Left lung (tissue), 10 donors: ENCODE results near the gene CAMTA2. TPM values are rescaled to one million over a fixed set of nuclear protein-coding genes. Genes with fewer than 3 reads are reported as not detected.
"Not testable (repeated sequence)": the region's sequence is repeated elsewhere in the genome, so short reads cannot be mapped to it uniquely, and the experiment has no call there.

Experiments used
- ATAC-seq: fragments of 200-7000 bp; cut with Tn5 transposase; one replicate; pipeline ENCODE4 v1.9.1; 2020; ENCODE audit warnings: moderate library complexity
- DNase-seq, 4 donors: peaks; one replicate each; pipeline ENCODE4 v3.0.0-alpha.2; 2013 to 2020
- H3K27ac ChIP-seq, 2 donors: fragments of 200-600 bp; sonication (generic) in 1 of 2; one replicate each; pipeline versions ENCODE4 v1.5.0 to v1.8.0; 2020 to 2021
- H3K27me3 ChIP-seq, 2 donors: fragments of 200-600 bp; sonication (generic) in 1 of 2; one replicate each; pipeline versions ENCODE4 v1.5.0 to v1.8.0; 2020 to 2021
- H3K36me3 ChIP-seq, 2 donors: fragments of 200-600 bp; sonication (generic) in 1 of 2; one replicate each; pipeline versions ENCODE4 v1.5.0 to v1.8.0; 2020 to 2021
- H3K4me1 ChIP-seq, 2 donors: fragments of 200-600 bp; one replicate each; pipeline ENCODE4 v1.8.0; 2021
- H3K4me3 ChIP-seq, 2 donors: fragments of 200-600 bp; sonication (generic) in 1 of 2; one replicate each; pipeline versions ENCODE4 v1.5.0 to v1.8.0; 2020 to 2021; ENCODE audit warnings: mild to moderate bottlenecking in 1 of 2
- H3K9me3 ChIP-seq, 2 donors: fragments of 200-600 bp; sonication (generic) in 1 of 2; one replicate each; pipeline versions ENCODE4 v1.5.0 to v1.8.0; 2020 to 2021
- CTCF ChIP-seq, 2 donors: fragments of 200-600 bp; sonication (generic) in 1 of 2; IDR thresholded peaks; one replicate each; pipeline versions ENCODE4 v1.5.0 to v1.8.0; 2021; ENCODE audit warnings: antibody characterized with exemption in 2 of 2
- intact Hi-C, 2 donors: fragments of 100-400 bp; cut with DNase I; formaldehyde crosslinking; loops; one replicate each; pipeline versions ENCODE4 v1.11.2 to v1.14.2; 2022
- microRNA-seq, 2 donors: library from miRNA; unstranded; fragments of <30 nt; microRNA quantifications; one replicate each; pipeline ENCODE4, GENCODE V29; 2019
- polyA plus RNA-seq, 6 donors: library from polyadenylated mRNA; unstranded; fragments of 120-200 nt; gene quantifications; one replicate each; pipeline ENCODE4 v1.2.1, GENCODE V29; 2013; ENCODE audit not compliant: insufficient read length in 6 of 6
- total RNA-seq, 2 donors: library from RNA; stranded (reverse); fragmentation: NEBNext Ultra II Directional; extraction: Animal tissue kit (Norgen Biotek cat#: 25700); gene quantifications; one replicate each; pipeline ENCODE4 v1.2.1, GENCODE V29; 2021
- donor health status: DM: no; HTN: yes; CAD: no.
- donor health status: DM: no; HTN: no; CAD: no.

Gene CAMTA2
- total and polyA plus RNA-seq, 8 donors: 28.6 to 64.9 (median 34.6) TPM

GRCh38 chr17:4928881-4929280, 58.6 kb downstream of the CAMTA2 start:
- Histone ChIP-seq H3K4me3 (no peak overlapping the region), H3K4me1 (peaks cover under 1% of the 10 kb centered on the region in 2 donors), H3K36me3 (no peaks in the 10 kb centered on the region), H3K27me3 (no peaks in the 10 kb centered on the region), H3K27ac (no peak overlapping the region), H3K9me3 (no peaks in the 10 kb centered on the region)
- ATAC-seq: no peak
- DNase-seq: peak in 1 of 4 donors; percentile 39
- no peak for TF ChIP-seq CTCF (IDR thresholded peaks at IDR 0.05)
- intact Hi-C loops: no loop called here

GRCh38 chr17:4926577-4927335, 60.7 kb downstream of the CAMTA2 start:
- ATAC-seq, intact Hi-C loops: not testable (repeated sequence)

GRCh38 chr17:4921320-4921719, 66.2 kb downstream of the CAMTA2 start:
- no peak for ATAC-seq
- H3K9me3 ChIP-seq: no peaks in the 10 kb centered on the region
- H3K27me3 ChIP-seq: no peaks in the 10 kb centered on the region
- H3K36me3 ChIP-seq: no peaks in the 10 kb centered on the region
- H3K27ac ChIP-seq: no peak overlapping the region
- no peak for TF ChIP-seq CTCF (IDR thresholded peaks at IDR 0.05)
- intact Hi-C loops: no loop called here
- H3K4me1 ChIP-seq: peaks cover 0 to 18% of the 10 kb centered on the region in 2 donors
- no peak overlapping the region for H3K4me3 ChIP-seq
- no peak for DNase-seq

More at GRCh38 chr17:4926577-4927335, 60.7 kb downstream of the CAMTA2 start:
- peak in 1 of 4 donors; percentile 53 for DNase-seq
- not testable (repeated sequence) for H3K4me1 ChIP-seq, H3K9me3 ChIP-seq, H3K27ac ChIP-seq, H3K27me3 ChIP-seq, H3K4me3 ChIP-seq, H3K36me3 ChIP-seq

- no peak overlapping the region for H3K4me3 ChIP-seq
- no peak for TF ChIP-seq CTCF (IDR thresholded peaks at IDR 0.05)
- ATAC-seq: peak; percentile 46
- DNase-seq: peak in 1 of 4 donors; percentile 72
- H3K4me1 ChIP-seq: peaks cover 0 to 18% of the 10 kb centered on the region in 2 donors
- no peaks in the 10 kb centered on the region for H3K36me3 ChIP-seq
- no peaks in the 10 kb centered on the region for H3K9me3 ChIP-seq
- no peaks in the 10 kb centered on the region for H3K27me3 ChIP-seq
- H3K27ac ChIP-seq: peak overlapping the region in 1 of 2 donors; percentile 15
- intact Hi-C loops: no loop called here
Measured at GRCh38 chr17:4920351-4921048, 67.0 kb downstream of the CAMTA2 start.

GRCh38 chr17:4919511-4920047, 67.9 kb downstream of the CAMTA2 start:
- no peaks in the 10 kb centered on the region for H3K36me3 ChIP-seq
- H3K9me3 ChIP-seq: no peaks in the 10 kb centered on the region
- peak in 1 of 4 donors; percentile 8 for DNase-seq
- peaks cover 0 to 18% of the 10 kb centered on the region in 2 donors for H3K4me1 ChIP-seq
- H3K27ac ChIP-seq: peak overlapping the region in 1 of 2 donors; percentile 15
- intact Hi-C loops: no loop called here
- TF ChIP-seq CTCF (IDR thresholded peaks at IDR 0.05): no peak
- H3K4me3 ChIP-seq: no peak overlapping the region
- ATAC-seq: no peak
- no peaks in the 10 kb centered on the region for H3K27me3 ChIP-seq

Small RNA genes within 50 kb of the gene (microRNA-seq; reads per million reads assigned to microRNA genes)
- 0 to 0.50 reads per million in 2 donors for gene MIR6864
- gene MIR6865: 0 to 0.27 reads per million in 2 donors

Other genes starting within 250 kb of the CAMTA2 start
- gene ZMYND15, start 247.8 kb downstream of the CAMTA2 start, total RNA-seq: 1 to 10 TPM; 4.1 to 5.2 TPM
- gene ZMYND15, start 247.8 kb downstream of the CAMTA2 start, polyA plus RNA-seq: under 1 TPM; 0.34 to 0.84 (median 0.51) TPM
- 100 to 1,000 TPM; 122 to 147 TPM for gene CXCL16, start 247.7 kb downstream of the CAMTA2 start, total RNA-seq
- 10 to 100 TPM; 14.2 to 20.8 (median 15.2) TPM for gene CXCL16, start 247.7 kb downstream of the CAMTA2 start, polyA plus RNA-seq
- gene TM4SF5, start 215.8 kb downstream of the CAMTA2 start, total RNA-seq: not detected
- gene TM4SF5, start 215.8 kb downstream of the CAMTA2 start, polyA plus RNA-seq: not detected
- 1 to 10 TPM; 2.1 to 6.0 TPM for gene VMO1, start 201.3 kb downstream of the CAMTA2 start, total RNA-seq
- gene VMO1, start 201.3 kb downstream of the CAMTA2 start, polyA plus RNA-seq: 1 to 10 TPM in 1 of 6 donors, under 1 TPM in 5; 0.22 to 1.0 (median 0.34) TPM
- not detected for gene GLTPD2, start 198.7 kb downstream of the CAMTA2 start, total RNA-seq
- 1 to 10 TPM in 3 of 6 donors, under 1 TPM in 3; 0.59 to 1.5 (median 0.99) TPM for gene GLTPD2, start 198.7 kb downstream of the CAMTA2 start, polyA plus RNA-seq
- 100 to 1,000 TPM; 102 to 129 TPM for gene PSMB6, start 191.5 kb downstream of the CAMTA2 start, total RNA-seq
- 100 to 1,000 TPM in 3 of 6 donors, 10 to 100 TPM in 3; 91.9 to 113 (median 99.6) TPM for gene PSMB6, start 191.5 kb downstream of the CAMTA2 start, polyA plus RNA-seq
- 10 to 100 TPM; 30.0 to 34.7 TPM for gene PLD2, start 180.5 kb downstream of the CAMTA2 start, total RNA-seq
- 10 to 100 TPM; 57.5 to 70.0 (median 61.8) TPM for gene PLD2, start 180.5 kb downstream of the CAMTA2 start, polyA plus RNA-seq
- 10 to 100 TPM; 84.1 to 85.4 TPM for gene MINK1, start 154.3 kb downstream of the CAMTA2 start, total RNA-seq
- 10 to 100 TPM; 53.5 to 77.7 (median 64.0) TPM for gene MINK1, start 154.3 kb downstream of the CAMTA2 start, polyA plus RNA-seq
- gene C17orf107, start 88.1 kb downstream of the CAMTA2 start, total RNA-seq: 1 to 10 TPM; 2.0 to 5.3 TPM
- gene C17orf107, start 88.1 kb downstream of the CAMTA2 start, polyA plus RNA-seq: 1 to 10 TPM in 2 of 6 donors, under 1 TPM in 4; 0.63 to 1.5 (median 0.82) TPM
- 1 to 10 TPM; 2.9 to 4.9 TPM for gene CHRNE, start 84.6 kb downstream of the CAMTA2 start, total RNA-seq
- 1 to 10 TPM in 1 of 6 donors, under 1 TPM in 5; 0.56 to 1.5 (median 0.83) TPM for gene CHRNE, start 84.6 kb downstream of the CAMTA2 start, polyA plus RNA-seq
- gene GP1BA, start 55.4 kb downstream of the CAMTA2 start, total RNA-seq: under 1 TPM; 0.31 to 0.96 TPM
- gene GP1BA, start 55.4 kb downstream of the CAMTA2 start, polyA plus RNA-seq: 1 to 10 TPM; 2.8 to 3.7 (median 3.5) TPM
- 10 to 100 TPM; 58.6 to 70.5 TPM for gene SLC25A11, start 47.6 kb downstream of the CAMTA2 start, total RNA-seq
- 10 to 100 TPM; 38.4 to 56.2 (median 46.9) TPM for gene SLC25A11, start 47.6 kb downstream of the CAMTA2 start, polyA plus RNA-seq
- gene RNF167, start 47.4 kb downstream of the CAMTA2 start, total RNA-seq: 100 to 1,000 TPM; 102 to 108 TPM
- 100 to 1,000 TPM; 101 to 126 (median 119) TPM for gene RNF167, start 47.4 kb downstream of the CAMTA2 start, polyA plus RNA-seq
- 100 to 1,000 TPM; 619 to 987 TPM for gene PFN1, start 39.1 kb downstream of the CAMTA2 start, total RNA-seq
- gene PFN1, start 39.1 kb downstream of the CAMTA2 start, polyA plus RNA-seq: 100 to 1,000 TPM; 337 to 506 (median 415) TPM
- gene ENO3, start 36.6 kb downstream of the CAMTA2 start, total RNA-seq: 10 to 100 TPM; 15.0 to 15.9 TPM
- gene ENO3, start 36.6 kb downstream of the CAMTA2 start, polyA plus RNA-seq: 10 to 100 TPM; 10.7 to 22.4 (median 15.6) TPM
- 10 to 100 TPM; 47.2 to 59.3 TPM for gene SPAG7, start 19.9 kb downstream of the CAMTA2 start, total RNA-seq
- gene SPAG7, start 19.9 kb downstream of the CAMTA2 start, polyA plus RNA-seq: 10 to 100 TPM; 73.4 to 78.6 (median 75.2) TPM
- gene INCA1, start 9.8 kb upstream of the CAMTA2 start, total RNA-seq: 1 to 10 TPM; 1.0 to 2.4 TPM
- gene INCA1, start 9.8 kb upstream of the CAMTA2 start, polyA plus RNA-seq: 10 to 100 TPM in 2 of 6 donors, 1 to 10 TPM in 4; 8.1 to 11.5 (median 9.1) TPM
- 100 to 1,000 TPM; 205 to 239 TPM for gene KIF1C, start 10.3 kb upstream of the CAMTA2 start, total RNA-seq
- gene KIF1C, start 10.3 kb upstream of the CAMTA2 start, polyA plus RNA-seq: 10 to 100 TPM; 48.9 to 75.0 (median 65.9) TPM
- gene SLC52A1, start 47.8 kb upstream of the CAMTA2 start, total RNA-seq: under 1 TPM; 0.58 to 0.73 TPM
- under 1 TPM; 0.13 to 0.34 (median 0.25) TPM for gene SLC52A1, start 47.8 kb upstream of the CAMTA2 start, polyA plus RNA-seq
- 1 to 10 TPM; 4.9 to 5.7 TPM for gene ZFP3, start 90.8 kb upstream of the CAMTA2 start, total RNA-seq
- gene ZFP3, start 90.8 kb upstream of the CAMTA2 start, polyA plus RNA-seq: 10 to 100 TPM in 1 of 6 donors, 1 to 10 TPM in 5; 8.7 to 10.3 (median 9.5) TPM
- 10 to 100 TPM in 1 of 2 donors, 1 to 10 TPM in 1; 7.7 to 12.5 TPM for gene ZNF232, start 124.2 kb upstream of the CAMTA2 start, total RNA-seq
- 10 to 100 TPM; 16.9 to 50.6 (median 42.3) TPM for gene ZNF232, start 124.2 kb upstream of the CAMTA2 start, polyA plus RNA-seq
- under 1 TPM; 0.15 to 0.21 TPM for gene USP6, start 128.4 kb upstream of the CAMTA2 start, total RNA-seq
- gene USP6, start 128.4 kb upstream of the CAMTA2 start, polyA plus RNA-seq: 10 to 100 TPM in 3 of 6 donors, 1 to 10 TPM in 3; 2.0 to 16.5 (median 11.4) TPM
- 1 to 10 TPM; 6.5 to 7.1 TPM for gene ZNF594, start 204.2 kb upstream of the CAMTA2 start, total RNA-seq
- gene ZNF594, start 204.2 kb upstream of the CAMTA2 start, polyA plus RNA-seq: 10 to 100 TPM; 18.7 to 22.5 (median 19.3) TPM
- gene SCIMP, start 247.2 kb upstream of the CAMTA2 start, total RNA-seq: 10 to 100 TPM in 1 of 2 donors, 1 to 10 TPM in 1; 8.8 to 20.0 TPM
- gene SCIMP, start 247.2 kb upstream of the CAMTA2 start, polyA plus RNA-seq: 1 to 10 TPM; 1.7 to 3.5 (median 2.2) TPM